Bronchial epithelial cell (primary cell): ENCODE data around the gene KIN. TPM values are rescaled to one million over a fixed set of nuclear protein-coding genes. Genes with fewer than 3 reads are reported as not detected.

Source experiments
- DNase-seq: peaks from one replicate; pipeline ENCODE4 v3.0.0-alpha.2; 2010; ENCODE audit warnings: low read depth
- FAIRE-seq: peaks from 2 replicates; lab custom pipeline; 2011; peaks lifted over from hg19 to GRCh38; lab: Jason Lieb, UNC
- H3K27me3 ChIP-seq: 2 replicates; pipeline ENCODE4 v1.5.1; 2011; ENCODE audit warnings: low read length; ENCODE audit not compliant: control insufficient read depth, insufficient read depth
- H3K36me3 ChIP-seq: 2 replicates; pipeline ENCODE4 v1.5.1; 2011; ENCODE audit warnings: low read length; ENCODE audit not compliant: control insufficient read depth, insufficient read depth
- H3K4me3 ChIP-seq: 2 replicates; pipeline ENCODE4 v1.5.1; 2011; ENCODE audit warnings: mild to moderate bottlenecking, low read depth, low read length, control low read depth
- total RNA-seq: library from RNA; depleted of rRNA; stranded (reverse); fragments of >200 nt; gene quantifications from 2 replicates; pipeline ENCODE4 v1.2.1, GENCODE V29; 2014
- TF ChIP-seq, protein P1 (sequence below): IDR thresholded peaks from 2 replicates; pipeline ENCODE4 v1.5.1; 2011; ENCODE audit warnings: mild to moderate bottlenecking, moderate library complexity, low read length, control low read depth, inconsistent platforms; ENCODE audit not compliant: insufficient read depth, severe bottlenecking

KIN gene
- total RNA-seq, 1 donor from 2014 or later, result 2.9 TPM

GRCh38 chr10:7703140-7703539 lies 84.7 kb downstream of the KIN start, which contains the start of gene ITIH2:
TSS of gene ITIH2 (plus strand) at chr10:7703316. CDS start at chr10:7703435, 119 bp downstream.
- Histone ChIP-seq H3K36me3 (no peaks in the 10 kb centered on the region), H3K4me3 (no peak within 1 kb of the TSS), H3K27me3 (no peaks in the 10 kb centered on the region)
- no peak for DNase-seq
- no peak for FAIRE-seq
- TF ChIP-seq, protein P1, sequence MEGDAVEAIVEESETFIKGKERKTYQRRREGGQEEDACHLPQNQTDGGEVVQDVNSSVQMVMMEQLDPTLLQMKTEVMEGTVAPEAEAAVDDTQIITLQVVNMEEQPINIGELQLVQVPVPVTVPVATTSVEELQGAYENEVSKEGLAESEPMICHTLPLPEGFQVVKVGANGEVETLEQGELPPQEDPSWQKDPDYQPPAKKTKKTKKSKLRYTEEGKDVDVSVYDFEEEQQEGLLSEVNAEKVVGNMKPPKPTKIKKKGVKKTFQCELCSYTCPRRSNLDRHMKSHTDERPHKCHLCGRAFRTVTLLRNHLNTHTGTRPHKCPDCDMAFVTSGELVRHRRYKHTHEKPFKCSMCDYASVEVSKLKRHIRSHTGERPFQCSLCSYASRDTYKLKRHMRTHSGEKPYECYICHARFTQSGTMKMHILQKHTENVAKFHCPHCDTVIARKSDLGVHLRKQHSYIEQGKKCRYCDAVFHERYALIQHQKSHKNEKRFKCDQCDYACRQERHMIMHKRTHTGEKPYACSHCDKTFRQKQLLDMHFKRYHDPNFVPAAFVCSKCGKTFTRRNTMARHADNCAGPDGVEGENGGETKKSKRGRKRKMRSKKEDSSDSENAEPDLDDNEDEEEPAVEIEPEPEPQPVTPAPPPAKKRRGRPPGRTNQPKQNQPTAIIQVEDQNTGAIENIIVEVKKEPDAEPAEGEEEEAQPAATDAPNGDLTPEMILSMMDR, result no peak

GRCh38 chr10:7702288-7702812 lies 85.4 kb downstream of the KIN start:
- no peaks in the 10 kb centered on the region for H3K36me3 ChIP-seq
- H3K4me3 ChIP-seq, result no peak overlapping the region
- TF ChIP-seq, protein P1, result no peak
- H3K27me3 ChIP-seq, result no peaks in the 10 kb centered on the region
- no peak for DNase-seq
- FAIRE-seq, result no peak

DNA sequence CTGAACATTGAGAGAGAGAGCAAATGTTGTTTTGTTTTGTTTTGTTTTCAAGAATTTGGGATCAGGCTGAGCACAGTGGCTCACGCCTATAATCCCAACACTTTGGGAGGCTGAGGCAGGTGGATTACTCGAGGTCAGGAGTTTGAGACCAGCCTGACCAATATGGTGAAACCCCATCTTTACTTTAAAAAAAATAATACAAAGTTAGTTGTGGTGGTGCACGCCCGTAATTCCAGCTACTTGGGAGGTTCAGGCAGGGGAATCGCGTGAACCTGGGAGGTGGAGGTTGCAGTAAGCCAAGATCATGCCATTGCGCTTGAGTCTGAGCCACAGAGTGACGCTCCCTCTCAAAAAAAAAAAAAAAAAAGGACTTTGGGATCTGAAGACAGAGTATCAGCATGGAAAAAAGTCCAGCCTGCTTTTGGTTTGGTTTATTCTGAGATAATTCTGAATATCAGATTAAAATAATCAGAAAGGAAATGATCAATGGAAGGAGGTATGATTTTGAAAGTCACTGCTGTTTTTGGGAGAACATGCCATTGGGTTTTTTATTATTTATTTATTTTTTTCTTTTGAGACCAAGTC lies 86.5 kb downstream of the KIN start:
- H3K27me3 ChIP-seq, result no peaks in the 10 kb centered on the region
- DNase-seq (no peak), FAIRE-seq (no peak)
- H3K4me3 ChIP-seq, result no peak overlapping the region
- H3K36me3 ChIP-seq, result no peaks in the 10 kb centered on the region
- TF ChIP-seq, protein P1, result no peak

Other genes with a start within 250 kb of the KIN start
- not detected in 2 replicates for gene ITIH5, start 121.0 kb downstream of the KIN start, total RNA-seq
- gene ITIH2, start 84.7 kb downstream of the KIN start, total RNA-seq, result not detected in 2 replicates
- gene ATP5F1C, start 184 bp upstream of the KIN start, total RNA-seq, result 153 and 165 TPM in 2 replicates
- 1.3 and 1.4 TPM in 2 replicates for gene TAF3, start 30.5 kb upstream of the KIN start, total RNA-seq